Activated naive CD8-positive, alpha-beta T cell treated with anti-CD3 and anti-CD28 coated beads for 36 hours (primary cell): Measurements from ENCODE around the gene CCDC200. TPM values are rescaled to one million over a fixed set of nuclear protein-coding genes. Genes with fewer than 3 reads are reported as not detected.
A peak's percentile ranks its signal among the peaks of the same experiment; 100 is the strongest.
"Not testable (repeated sequence)": the region's sequence is repeated elsewhere in the genome, so short reads cannot be mapped to it uniquely, and the experiment has no call there.

Experiments
- DNase-seq: peaks from one replicate; pipeline ENCODE4 v3.0.0; 2021
- H3K27ac Mint-ChIP-seq: one replicate; pipeline ENCODE4 v1.8.0; 2022; ENCODE audit warnings: mild to moderate bottlenecking, moderate library complexity, mixed read lengths
- H3K27me3 Mint-ChIP-seq: one replicate; pipeline ENCODE4 v1.8.0; 2022; ENCODE audit warnings: mild to moderate bottlenecking, mixed read lengths
- H3K36me3 Mint-ChIP-seq: one replicate; pipeline ENCODE4 v1.8.0; 2021; ENCODE audit warnings: mild to moderate bottlenecking, mixed read lengths
- H3K4me1 Mint-ChIP-seq: one replicate; pipeline ENCODE4 v1.8.0; 2021; ENCODE audit warnings: mixed read lengths
- H3K4me3 Mint-ChIP-seq: one replicate; pipeline ENCODE4 v1.8.0; 2022; ENCODE audit warnings: mild to moderate bottlenecking, moderate library complexity, mixed read lengths
- H3K9me3 Mint-ChIP-seq: one replicate; pipeline ENCODE4 v1.8.0; 2022; ENCODE audit warnings: mixed read lengths
- total RNA-seq, 2 experiments: library from RNA; stranded (reverse); gene quantifications; one replicate each; pipeline ENCODE4 v1.2.3, GENCODE V29; 2021

CCDC200 gene
- total RNA-seq, 2 experiments from 2014 or later: not detected

DNA sequence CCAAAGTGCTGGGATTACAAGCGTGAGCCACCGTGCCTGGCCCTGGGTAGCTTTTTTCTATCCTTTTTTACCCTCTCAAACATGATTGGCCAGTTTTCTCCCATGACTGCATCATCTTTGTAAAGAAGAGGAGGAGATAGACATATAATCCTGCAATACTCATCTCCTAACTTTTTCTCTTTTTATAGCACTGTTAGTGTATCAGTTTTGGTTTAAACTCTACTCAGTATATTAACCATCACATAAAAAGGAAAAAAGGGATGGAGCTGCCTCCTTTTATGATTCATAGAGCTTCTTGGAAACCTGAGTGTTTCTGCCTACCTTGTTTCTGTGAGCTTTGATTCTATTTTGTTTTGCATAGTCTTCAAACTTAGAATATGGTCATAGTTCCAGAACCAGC lies 28.8 kb downstream of the CCDC200 start:
- Mint-ChIP-seq H3K4me1 (peaks cover 10% of the 10 kb centered on the region), H3K27me3 (no peaks in the 10 kb centered on the region), H3K9me3 (no peaks in the 10 kb centered on the region), H3K36me3 (peaks cover 10% of the 10 kb centered on the region), H3K27ac (peak overlapping the region; percentile 84), H3K4me3 (no peak overlapping the region)
- no peak for DNase-seq

DNA sequence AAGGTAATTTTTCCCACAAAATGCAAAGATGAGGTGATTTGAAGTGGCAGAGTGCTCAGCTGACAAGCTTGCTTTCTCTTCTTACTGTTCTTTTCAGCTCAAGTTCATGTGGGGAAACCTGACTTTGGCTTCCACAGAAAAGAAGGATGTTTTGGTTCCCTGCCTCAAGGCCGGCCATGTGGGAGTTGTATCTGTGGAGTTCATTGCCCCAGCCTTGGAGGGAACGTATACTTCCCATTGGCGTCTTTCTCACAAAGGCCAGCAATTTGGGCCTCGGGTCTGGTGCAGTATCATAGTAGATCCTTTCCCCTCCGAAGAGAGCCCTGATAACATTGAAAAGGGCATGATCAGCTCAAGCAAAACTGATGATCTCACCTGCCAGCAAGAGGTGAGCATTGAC lies 35.2 kb downstream of the CCDC200 start:
- Mint-ChIP-seq H3K27ac (no peak overlapping the region), H3K4me1 (no peaks in the 10 kb centered on the region), H3K36me3 (peaks cover 6% of the 10 kb centered on the region), H3K4me3 (no peak overlapping the region), H3K27me3 (no peaks in the 10 kb centered on the region), H3K9me3 (no peaks in the 10 kb centered on the region)
- DNase-seq: no peak

DNA sequence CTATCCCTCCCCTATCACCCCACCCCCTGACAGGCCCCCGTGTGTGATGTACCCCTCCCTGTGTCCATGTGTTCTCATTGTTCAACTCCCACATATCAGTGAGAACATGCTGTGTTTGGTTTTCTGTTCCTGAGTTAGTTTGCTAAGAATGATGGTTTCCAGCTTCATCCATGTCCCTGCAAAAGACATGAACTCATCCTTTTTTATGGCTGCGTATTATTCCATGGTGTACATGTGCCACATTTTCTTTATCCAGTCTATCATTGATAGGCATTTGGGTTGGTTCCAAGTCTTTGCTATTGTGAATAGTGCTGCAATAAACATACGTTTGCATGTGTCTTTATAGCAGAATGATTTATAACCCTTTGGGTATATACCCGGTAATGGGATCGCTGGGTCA lies 41.8 kb downstream of the CCDC200 start:
- peaks cover 13% of the 10 kb centered on the region for H3K36me3 Mint-ChIP-seq
- not testable (repeated sequence) for H3K27ac Mint-ChIP-seq, H3K27me3 Mint-ChIP-seq, H3K4me1 Mint-ChIP-seq, H3K4me3 Mint-ChIP-seq, DNase-seq, H3K9me3 Mint-ChIP-seq

DNA sequence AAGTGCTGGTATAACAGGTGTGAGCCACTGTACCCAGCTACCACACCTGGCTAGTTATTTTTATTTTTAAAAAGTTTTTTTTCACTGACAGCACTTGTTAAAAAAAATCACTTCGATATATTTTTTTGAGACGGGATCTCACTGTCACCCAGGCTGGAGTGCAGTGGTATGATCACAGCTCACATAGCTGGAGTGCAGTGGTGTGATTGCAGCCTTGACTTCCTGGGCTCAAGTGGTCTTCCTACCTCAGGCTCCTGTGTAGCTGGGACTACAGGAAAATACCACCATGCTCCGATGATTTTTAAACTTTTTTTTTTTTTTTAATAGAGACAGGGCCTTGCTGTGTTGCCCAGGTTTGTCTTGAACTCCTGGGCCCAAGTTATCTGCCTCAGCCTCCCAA lies 44.5 kb downstream of the CCDC200 start:
- no peaks in the 10 kb centered on the region for H3K4me1 Mint-ChIP-seq
- H3K36me3 Mint-ChIP-seq: peaks cover 15% of the 10 kb centered on the region
- H3K27ac Mint-ChIP-seq: no peak overlapping the region
- H3K4me3 Mint-ChIP-seq: no peak overlapping the region
- H3K9me3 Mint-ChIP-seq: no peaks in the 10 kb centered on the region
- H3K27me3 Mint-ChIP-seq: no peaks in the 10 kb centered on the region
- no peak for DNase-seq

DNA sequence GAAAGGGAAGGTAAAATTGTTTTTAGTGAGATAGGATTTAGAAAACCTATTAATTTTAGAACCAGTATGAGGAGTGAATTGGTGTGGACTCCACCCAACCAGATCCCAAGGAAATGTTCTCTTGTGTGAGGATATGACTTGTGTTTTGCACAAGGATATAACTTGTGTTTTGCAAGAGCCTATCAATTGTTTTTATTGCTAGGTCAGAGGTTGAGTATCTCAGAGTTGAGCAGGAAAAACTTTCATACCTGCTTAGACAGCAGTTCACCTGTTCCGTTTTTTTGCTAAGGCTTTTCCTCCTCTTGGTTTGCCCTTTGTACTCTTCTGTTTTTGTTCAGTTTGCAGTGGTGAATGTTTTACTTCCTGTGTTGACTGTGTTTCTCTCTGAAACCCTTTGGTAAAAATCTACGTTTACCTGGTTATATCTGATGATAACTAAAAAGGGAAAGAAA lies 52.3 kb downstream of the CCDC200 start:
- Mint-ChIP-seq H3K4me1 (peaks cover 43% of the 10 kb centered on the region), H3K4me3 (peak overlapping the region; percentile 65), H3K9me3 (no peaks in the 10 kb centered on the region), H3K36me3 (peaks cover 24% of the 10 kb centered on the region), H3K27me3 (no peaks in the 10 kb centered on the region), H3K27ac (peak overlapping the region; percentile 98)
- DNase-seq: no peak

DNA sequence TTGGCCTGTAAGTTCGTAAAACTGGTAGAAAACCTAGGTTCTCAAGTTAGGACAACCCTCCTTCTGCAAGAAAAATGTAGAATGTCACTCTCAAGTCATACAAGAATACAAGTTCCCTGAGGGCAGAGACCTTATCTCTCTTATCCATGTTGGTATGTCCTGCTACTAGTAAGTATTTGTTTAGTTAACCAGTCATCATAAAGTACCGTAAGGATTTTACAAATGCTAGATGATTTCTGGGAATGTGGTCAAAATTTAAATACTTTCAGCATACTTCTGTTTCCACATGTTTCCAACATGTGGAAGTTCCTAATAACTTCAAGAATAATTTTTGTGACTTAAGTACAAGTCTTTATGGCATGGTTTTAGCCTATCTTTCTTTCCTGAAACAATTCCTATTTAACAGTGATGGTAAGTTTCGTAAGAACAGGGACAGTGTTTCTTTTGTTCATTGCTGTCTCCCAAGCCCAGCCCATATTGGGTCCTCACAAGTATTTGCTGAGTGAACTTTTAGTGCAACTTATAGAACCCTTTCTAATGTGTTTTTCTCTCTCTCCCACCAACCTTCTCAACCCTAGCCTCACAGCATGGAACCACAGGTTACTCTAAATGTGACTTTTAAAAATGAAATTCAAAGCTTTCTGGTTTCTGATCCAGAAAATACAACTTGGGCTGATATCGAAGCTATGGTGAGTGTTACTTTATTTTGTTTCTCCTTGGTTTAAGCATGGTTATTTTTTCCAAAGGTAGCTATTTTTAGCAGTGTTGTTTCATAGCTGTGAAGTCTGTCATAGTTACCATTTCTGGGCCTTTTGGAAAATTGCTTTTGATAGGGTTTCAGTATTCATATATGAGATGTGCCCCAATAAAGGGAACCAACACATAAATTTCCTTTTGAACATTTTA lies 53.0 kb downstream of the CCDC200 start:
- Mint-ChIP-seq H3K4me3 (peak overlapping the region; percentile 65), H3K9me3 (no peaks in the 10 kb centered on the region), H3K27ac (peak overlapping the region; percentile 98), H3K27me3 (no peaks in the 10 kb centered on the region), H3K36me3 (peaks cover 23% of the 10 kb centered on the region), H3K4me1 (peaks cover 43% of the 10 kb centered on the region)
- no peak for DNase-seq

DNA sequence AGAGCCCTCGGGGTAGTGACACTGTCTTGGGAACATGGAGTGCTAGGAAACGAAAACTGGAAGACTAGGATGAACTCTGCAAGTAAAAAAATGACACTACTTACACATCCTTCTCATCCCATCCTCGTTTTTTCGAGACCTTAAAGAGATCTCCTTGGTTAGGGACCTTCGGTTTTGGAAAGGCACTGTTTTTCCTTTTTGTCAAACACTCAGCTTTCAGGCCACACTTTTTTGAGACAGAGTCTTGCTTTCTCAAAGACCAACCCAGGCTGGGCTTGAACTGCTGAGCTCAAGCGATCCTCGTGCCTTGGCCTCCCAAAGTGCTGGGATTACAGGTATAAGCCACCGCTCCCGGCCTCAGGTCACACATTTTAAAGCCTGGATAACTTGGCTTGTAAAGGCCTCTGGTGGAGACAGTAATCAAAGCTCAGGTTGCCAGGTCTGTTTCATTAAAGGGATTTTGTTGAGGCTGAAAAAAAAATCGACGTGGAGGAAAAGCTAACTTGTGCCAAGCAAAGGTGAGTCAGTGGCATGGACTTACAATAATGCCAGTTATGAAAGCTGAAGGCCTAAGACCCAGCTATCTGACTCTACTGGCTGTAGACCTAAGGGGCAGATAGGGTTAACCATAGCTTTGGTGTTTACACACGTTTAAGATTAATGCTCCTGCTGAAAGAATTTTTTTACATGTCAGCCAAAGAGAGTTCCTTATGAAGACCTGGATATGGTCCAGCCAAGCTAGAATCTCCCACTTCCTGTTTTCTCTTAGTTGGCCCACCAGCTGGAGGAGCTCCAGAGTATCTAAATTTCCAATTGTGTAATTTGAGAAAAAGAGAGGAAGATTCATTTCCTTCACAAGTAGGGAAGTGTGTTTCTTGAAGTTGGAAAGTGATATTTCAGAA lies 56.6 kb downstream of the CCDC200 start:
- Mint-ChIP-seq H3K9me3 (no peaks in the 10 kb centered on the region), H3K4me1 (peaks cover 36% of the 10 kb centered on the region), H3K4me3 (no peak overlapping the region), H3K36me3 (peaks cover 17% of the 10 kb centered on the region), H3K27me3 (no peaks in the 10 kb centered on the region), H3K27ac (no peak overlapping the region)
- peak; percentile 8 for DNase-seq

Other genes starting within 250 kb of the CCDC200 start
- gene PTGES3L, start 248.5 kb downstream of the CCDC200 start, total RNA-seq: 1 to 10 TPM in 1 of 2 experiments, under 1 TPM in 1; 0.95 to 1.8 TPM
- gene RUNDC1, start 248.1 kb downstream of the CCDC200 start, total RNA-seq: 10 to 100 TPM in 1 of 2 experiments, 1 to 10 TPM in 1; 9.6 to 10.2 TPM
- 1,000 to 10,000 TPM; 1,508 to 1,555 TPM for gene RPL27, start 230.2 kb downstream of the CCDC200 start, total RNA-seq
- gene IFI35, start 221.8 kb downstream of the CCDC200 start, total RNA-seq: 10 to 100 TPM; 43.8 to 49.5 TPM
- 10 to 100 TPM; 20.8 to 23.0 TPM for gene VAT1, start 206.2 kb downstream of the CCDC200 start, total RNA-seq
- gene RND2, start 203.4 kb downstream of the CCDC200 start, total RNA-seq: not detected
- 10 to 100 TPM; 84.1 to 86.7 TPM for gene BRCA1, start 103.3 kb downstream of the CCDC200 start, total RNA-seq
- 10 to 100 TPM; 36.7 to 36.9 TPM for gene NBR1, start 57.4 kb downstream of the CCDC200 start, total RNA-seq
- gene TMEM106A, start 16.7 kb downstream of the CCDC200 start, total RNA-seq: 10 to 100 TPM in 1 of 2 experiments, 1 to 10 TPM in 1; 9.0 to 10.6 TPM
- gene RNU2-1, start 5.4 kb upstream of the CCDC200 start, total RNA-seq: 1,000 to 10,000 TPM; 3,764 to 4,468 TPM
- 1 to 10 TPM; 2.5 to 3.6 TPM for gene ARL4D, start 170.4 kb upstream of the CCDC200 start, total RNA-seq